Measurements from ENCODE around the gene C4A. TPM values are rescaled to one million over a fixed set of nuclear protein-coding genes. Genes with fewer than 3 reads are reported as not detected.

Gene C4A
- total and polyA plus RNA-seq, 2 of the 13 experiments (the other 11 are each of a cell fraction or from before 2014, with no cell fraction given), result 165 to 478 TPM

DNA sequence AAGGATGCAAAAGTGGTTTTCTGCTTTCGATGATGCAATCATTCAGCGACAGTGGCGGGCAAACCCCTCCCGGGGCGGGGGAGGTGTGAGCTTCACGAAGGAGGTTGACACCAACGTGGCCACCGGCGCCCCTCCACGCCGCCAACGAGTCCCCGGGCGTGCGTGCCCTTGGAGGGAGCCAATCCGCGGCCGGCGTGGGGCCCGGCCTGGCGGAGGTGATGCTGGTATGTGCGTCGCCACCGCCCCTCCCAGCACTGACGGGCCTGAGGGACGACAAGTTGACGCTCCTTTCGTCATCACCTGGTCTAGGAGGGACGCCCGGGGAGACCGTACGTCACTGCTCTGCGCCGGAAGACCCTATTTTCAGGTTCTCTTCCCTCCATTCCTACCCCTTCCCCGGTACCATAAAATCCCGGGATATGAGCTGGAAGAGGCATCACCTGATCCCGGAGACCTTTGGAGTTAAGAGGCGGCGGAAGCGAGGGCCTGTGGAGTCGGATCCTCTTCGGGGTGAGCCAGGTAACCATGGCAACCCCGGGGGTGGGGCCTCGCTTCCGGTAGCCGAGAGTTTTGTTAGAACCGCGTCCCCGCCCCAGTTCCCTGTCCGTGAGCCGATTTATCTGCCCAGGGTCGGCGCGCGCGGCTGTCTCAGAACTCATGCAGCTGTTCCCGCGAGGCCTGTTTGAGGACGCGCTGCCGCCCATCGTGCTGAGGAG is 9.7 kb upstream of the C4A start, which contains the start of gene DXO (continued):
- TF ChIP-seq, protein P1, sequence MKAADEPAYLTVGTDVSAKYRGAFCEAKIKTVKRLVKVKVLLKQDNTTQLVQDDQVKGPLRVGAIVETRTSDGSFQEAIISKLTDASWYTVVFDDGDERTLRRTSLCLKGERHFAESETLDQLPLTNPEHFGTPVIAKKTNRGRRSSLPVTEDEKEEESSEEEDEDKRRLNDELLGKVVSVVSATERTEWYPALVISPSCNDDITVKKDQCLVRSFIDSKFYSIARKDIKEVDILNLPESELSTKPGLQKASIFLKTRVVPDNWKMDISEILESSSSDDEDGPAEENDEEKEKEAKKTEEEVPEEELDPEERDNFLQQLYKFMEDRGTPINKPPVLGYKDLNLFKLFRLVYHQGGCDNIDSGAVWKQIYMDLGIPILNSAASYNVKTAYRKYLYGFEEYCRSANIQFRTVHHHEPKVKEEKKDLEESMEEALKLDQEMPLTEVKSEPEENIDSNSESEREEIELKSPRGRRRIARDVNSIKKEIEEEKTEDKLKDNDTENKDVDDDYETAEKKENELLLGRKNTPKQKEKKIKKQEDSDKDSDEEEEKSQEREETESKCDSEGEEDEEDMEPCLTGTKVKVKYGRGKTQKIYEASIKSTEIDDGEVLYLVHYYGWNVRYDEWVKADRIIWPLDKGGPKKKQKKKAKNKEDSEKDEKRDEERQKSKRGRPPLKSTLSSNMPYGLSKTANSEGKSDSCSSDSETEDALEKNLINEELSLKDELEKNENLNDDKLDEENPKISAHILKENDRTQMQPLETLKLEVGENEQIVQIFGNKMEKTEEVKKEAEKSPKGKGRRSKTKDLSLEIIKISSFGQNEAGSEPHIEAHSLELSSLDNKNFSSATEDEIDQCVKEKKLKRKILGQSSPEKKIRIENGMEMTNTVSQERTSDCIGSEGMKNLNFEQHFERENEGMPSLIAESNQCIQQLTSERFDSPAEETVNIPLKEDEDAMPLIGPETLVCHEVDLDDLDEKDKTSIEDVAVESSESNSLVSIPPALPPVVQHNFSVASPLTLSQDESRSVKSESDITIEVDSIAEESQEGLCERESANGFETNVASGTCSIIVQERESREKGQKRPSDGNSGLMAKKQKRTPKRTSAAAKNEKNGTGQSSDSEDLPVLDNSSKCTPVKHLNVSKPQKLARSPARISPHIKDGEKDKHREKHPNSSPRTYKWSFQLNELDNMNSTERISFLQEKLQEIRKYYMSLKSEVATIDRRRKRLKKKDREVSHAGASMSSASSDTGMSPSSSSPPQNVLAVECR (CRISPR knock-in tag; IDR thresholded peaks at IDR 0.05; ENCODE audit: borderline replicate concordance), result peak; percentile 99
- no peak for TF ChIP-seq HOXA7 (CRISPR knock-in tag; IDR thresholded peaks at IDR 0.05)
- peak; percentile 33; the same call in 1 of the 2 replicates for TF ChIP-seq POLR2AphosphoS5 (IDR thresholded peaks at IDR 0.05; ENCODE audit: low read depth, low read length)
- TF ChIP-seq ZFX (CRISPR knock-in tag; IDR thresholded peaks at IDR 0.05; ENCODE audit: low read depth), result peak; percentile 85; the same call in 1 of the 2 replicates
- TF ChIP-seq SMAD3 (CRISPR knock-in tag; IDR thresholded peaks at IDR 0.05), result peak; percentile 77; the same call in 1 of the 2 replicates
- TF ChIP-seq NCOA2 (CRISPR knock-in tag; IDR thresholded peaks at IDR 0.05), result 0 out of 2 replicates have a peak, but pooled peaks have one; percentile 10
- TF ChIP-seq NFKB2 (CRISPR knock-in tag; IDR thresholded peaks at IDR 0.05; ENCODE audit: borderline replicate concordance), result peak; percentile 81; the same call in 1 of the 2 replicates
- TF ChIP-seq ZNF850 (CRISPR knock-in tag; conservative IDR thresholded peaks at IDR 0.05), result no peak
- TF ChIP-seq BORCS8-MEF2B (CRISPR knock-in tag; IDR thresholded peaks at IDR 0.05), result no peak; the same call in 1 of the 2 replicates
- TF ChIP-seq, protein P2, sequence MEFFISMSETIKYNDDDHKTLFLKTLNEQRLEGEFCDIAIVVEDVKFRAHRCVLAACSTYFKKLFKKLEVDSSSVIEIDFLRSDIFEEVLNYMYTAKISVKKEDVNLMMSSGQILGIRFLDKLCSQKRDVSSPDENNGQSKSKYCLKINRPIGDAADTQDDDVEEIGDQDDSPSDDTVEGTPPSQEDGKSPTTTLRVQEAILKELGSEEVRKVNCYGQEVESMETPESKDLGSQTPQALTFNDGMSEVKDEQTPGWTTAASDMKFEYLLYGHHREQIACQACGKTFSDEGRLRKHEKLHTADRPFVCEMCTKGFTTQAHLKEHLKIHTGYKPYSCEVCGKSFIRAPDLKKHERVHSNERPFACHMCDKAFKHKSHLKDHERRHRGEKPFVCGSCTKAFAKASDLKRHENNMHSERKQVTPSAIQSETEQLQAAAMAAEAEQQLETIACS (CRISPR knock-in tag; IDR thresholded peaks at IDR 0.05), result peak; percentile 68
- TF ChIP-seq RFX5 (IDR thresholded peaks at IDR 0.05; ENCODE audit: low read depth, low read length), result peak; percentile 38; the same call in 1 of the 2 replicates
- TF ChIP-seq, protein P3, sequence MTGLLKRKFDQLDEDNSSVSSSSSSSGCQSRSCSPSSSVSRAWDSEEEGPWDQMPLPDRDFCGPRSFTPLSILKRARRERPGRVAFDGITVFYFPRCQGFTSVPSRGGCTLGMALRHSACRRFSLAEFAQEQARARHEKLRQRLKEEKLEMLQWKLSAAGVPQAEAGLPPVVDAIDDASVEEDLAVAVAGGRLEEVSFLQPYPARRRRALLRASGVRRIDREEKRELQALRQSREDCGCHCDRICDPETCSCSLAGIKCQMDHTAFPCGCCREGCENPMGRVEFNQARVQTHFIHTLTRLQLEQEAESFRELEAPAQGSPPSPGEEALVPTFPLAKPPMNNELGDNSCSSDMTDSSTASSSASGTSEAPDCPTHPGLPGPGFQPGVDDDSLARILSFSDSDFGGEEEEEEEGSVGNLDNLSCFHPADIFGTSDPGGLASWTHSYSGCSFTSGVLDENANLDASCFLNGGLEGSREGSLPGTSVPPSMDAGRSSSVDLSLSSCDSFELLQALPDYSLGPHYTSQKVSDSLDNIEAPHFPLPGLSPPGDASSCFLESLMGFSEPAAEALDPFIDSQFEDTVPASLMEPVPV (CRISPR knock-in tag; IDR thresholded peaks at IDR 0.05), result peak; percentile 92; the same call in 1 of the 2 replicates
- TF ChIP-seq ADNP (CRISPR knock-in tag; IDR thresholded peaks at IDR 0.05), result no peak
- TF ChIP-seq, protein P4, sequence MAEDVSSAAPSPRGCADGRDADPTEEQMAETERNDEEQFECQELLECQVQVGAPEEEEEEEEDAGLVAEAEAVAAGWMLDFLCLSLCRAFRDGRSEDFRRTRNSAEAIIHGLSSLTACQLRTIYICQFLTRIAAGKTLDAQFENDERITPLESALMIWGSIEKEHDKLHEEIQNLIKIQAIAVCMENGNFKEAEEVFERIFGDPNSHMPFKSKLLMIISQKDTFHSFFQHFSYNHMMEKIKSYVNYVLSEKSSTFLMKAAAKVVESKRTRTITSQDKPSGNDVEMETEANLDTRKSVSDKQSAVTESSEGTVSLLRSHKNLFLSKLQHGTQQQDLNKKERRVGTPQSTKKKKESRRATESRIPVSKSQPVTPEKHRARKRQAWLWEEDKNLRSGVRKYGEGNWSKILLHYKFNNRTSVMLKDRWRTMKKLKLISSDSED (CRISPR knock-in tag; IDR thresholded peaks at IDR 0.05), result no peak
- peak; percentile 99 for TF ChIP-seq KDM2A (CRISPR knock-in tag; IDR thresholded peaks at IDR 0.05; ENCODE audit: borderline replicate concordance, low read depth)
- TF ChIP-seq, protein P5, sequence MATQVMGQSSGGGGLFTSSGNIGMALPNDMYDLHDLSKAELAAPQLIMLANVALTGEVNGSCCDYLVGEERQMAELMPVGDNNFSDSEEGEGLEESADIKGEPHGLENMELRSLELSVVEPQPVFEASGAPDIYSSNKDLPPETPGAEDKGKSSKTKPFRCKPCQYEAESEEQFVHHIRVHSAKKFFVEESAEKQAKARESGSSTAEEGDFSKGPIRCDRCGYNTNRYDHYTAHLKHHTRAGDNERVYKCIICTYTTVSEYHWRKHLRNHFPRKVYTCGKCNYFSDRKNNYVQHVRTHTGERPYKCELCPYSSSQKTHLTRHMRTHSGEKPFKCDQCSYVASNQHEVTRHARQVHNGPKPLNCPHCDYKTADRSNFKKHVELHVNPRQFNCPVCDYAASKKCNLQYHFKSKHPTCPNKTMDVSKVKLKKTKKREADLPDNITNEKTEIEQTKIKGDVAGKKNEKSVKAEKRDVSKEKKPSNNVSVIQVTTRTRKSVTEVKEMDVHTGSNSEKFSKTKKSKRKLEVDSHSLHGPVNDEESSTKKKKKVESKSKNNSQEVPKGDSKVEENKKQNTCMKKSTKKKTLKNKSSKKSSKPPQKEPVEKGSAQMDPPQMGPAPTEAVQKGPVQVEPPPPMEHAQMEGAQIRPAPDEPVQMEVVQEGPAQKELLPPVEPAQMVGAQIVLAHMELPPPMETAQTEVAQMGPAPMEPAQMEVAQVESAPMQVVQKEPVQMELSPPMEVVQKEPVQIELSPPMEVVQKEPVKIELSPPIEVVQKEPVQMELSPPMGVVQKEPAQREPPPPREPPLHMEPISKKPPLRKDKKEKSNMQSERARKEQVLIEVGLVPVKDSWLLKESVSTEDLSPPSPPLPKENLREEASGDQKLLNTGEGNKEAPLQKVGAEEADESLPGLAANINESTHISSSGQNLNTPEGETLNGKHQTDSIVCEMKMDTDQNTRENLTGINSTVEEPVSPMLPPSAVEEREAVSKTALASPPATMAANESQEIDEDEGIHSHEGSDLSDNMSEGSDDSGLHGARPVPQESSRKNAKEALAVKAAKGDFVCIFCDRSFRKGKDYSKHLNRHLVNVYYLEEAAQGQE (IDR thresholded peaks at IDR 0.05; ENCODE audit: borderline replicate concordance in 1 of 2, low read depth in 1 of 2, low read length in 2 of 2), result no peak; a peak in 1 of 4 replicates

Measured in HepG2 (cell line).